GM18498 (cell line): ENCODE measurements around the gene EHBP1.
A peak's percentile ranks its signal among the peaks of the same experiment; 100 is the strongest.

Source experiments
- ATAC-seq: cut with Tn5 transposase; IDR thresholded peaks from one replicate; pipeline ENCODE4 v1.9.1; 2021; ENCODE audit warnings: mild to moderate bottlenecking, moderate library complexity; ENCODE audit not compliant: unreplicated experiment

EHBP1 gene

GRCh38 chr2:63047321-63048279 lies 342.1 kb downstream of the EHBP1 start:
- no peak for ATAC-seq

DNA sequence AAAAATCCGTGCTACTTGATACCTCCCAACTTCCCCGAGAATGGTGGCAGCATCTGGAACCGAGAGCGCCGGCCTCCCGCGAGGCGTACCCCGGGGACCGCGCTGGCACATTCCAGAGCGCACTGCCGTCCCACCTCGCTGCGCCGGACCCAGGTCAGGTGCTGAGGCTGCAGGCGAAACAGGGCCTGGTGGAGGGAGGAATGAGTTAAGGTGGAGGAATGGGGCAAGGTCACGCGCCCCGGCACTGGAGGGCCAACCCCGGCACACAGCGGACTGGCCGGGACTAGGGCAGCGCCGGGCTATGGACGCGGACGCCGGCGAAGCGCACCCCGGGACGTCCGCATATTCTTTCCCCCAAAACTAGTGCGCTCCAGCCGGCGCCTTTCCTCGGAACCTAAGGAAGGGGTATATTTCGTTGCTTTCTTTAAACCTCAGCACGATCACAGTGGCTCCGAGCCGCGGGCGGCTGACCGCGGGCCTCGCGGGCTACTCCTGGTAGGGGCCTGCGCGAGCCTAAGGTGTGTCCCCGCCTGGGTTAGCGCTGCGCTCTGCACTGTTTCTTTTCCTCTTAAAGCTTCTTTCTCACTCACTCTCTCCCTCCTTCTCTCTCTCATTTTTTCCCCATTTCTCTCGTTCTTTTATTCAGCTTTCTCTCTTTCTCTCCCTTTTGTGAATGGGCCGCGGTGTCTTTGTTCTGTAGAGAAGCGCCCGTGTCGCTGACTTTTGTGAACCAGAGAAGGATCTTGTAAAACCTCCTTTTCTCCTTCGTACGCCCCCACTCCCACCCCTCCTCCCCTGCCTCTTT lies 343.1 kb downstream of the EHBP1 start:
- no peak for ATAC-seq

DNA sequence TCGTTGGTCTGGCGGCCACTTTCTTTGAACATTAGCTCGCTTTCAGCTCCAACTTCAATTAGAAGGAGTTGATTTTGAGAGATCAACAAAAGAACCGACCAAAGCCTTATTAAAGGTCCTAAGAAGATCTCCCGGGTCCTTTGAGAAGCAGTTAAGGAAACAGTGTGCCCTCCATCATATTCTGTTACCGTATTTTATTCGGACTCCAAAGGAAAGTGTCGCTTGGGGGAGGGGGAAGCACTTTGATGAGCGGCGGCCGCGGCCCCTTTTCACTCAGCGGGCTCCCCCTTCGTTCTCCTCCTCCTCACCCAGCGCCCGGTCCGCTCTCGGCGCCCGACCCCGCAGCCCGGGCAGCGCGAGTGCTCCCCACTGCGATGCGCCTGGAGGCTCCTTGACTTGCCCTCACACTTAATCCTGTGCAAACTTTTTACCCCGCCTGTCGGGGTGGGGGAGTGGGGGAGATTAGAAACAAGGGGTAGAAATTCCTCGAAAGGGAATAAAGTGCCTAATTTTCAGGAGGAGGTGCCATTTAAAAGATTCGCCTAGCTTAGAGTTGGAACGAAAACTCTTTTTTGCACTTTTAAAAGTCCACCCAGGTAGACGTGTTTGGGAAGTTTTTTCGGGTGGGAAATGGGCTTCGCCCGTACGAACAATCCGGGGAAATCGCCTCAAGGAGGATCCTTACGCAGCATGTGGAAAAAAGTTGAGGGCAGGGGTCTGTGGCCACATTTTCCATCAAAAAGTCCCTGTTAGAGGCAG lies 343.9 kb downstream of the EHBP1 start:
- ATAC-seq = no peak

DNA sequence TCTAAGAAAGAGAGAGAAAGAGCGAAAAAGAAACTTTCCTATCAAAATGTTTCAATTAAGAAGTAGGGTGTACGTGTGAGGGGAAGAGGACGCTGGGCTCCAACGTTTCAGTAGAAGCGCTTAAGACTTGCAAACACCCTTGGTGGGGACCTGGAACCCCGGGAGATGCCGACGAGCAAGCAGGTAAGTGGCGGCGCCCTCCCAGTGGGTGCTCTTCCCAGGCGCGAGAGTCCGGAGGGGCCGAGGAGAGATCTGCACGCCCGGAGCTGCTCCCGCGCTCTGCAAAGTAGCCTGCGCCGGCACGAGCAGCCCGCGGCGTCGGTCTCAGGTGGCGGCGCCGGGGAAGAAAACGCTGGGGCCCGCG lies 344.4 kb downstream of the EHBP1 start:
- ATAC-seq = peak; percentile 35

DNA sequence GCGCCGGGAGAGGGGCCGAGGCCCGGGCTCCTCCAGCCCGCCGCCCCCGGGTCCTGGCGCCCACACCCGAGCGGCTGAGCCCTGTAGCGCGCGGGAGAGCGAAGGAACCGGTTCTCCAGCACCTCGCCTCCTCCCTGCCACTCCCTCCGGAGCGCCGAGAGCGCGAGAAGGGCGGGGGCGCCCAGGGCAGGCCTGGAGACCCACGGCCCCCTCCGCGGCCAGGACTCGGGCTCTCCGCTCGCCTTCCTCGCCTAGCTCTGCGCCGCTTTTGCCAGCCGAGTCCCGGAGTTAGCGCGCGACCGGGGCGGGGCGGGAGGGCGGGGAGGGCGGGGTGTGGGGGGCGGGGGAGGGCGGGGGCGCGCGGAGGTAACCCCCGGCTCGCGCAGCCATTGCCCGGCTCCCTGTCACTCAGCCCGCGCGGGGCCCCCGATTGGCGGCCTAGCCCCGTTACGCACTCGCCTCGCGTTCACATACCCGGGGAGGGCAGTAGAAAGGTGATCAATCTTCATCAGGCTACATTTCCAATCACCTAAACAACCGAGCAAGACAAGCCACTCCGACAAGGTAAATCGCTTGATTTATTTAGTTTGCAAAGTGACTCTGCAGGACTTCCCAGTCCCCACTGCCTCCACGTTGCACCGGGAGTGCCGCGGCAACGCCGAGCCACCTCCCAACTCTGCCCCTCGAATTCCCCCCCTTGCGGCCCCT lies 345.0 kb downstream of the EHBP1 start, which contains the start of gene OTX1:
OTX1 (plus strand) TSS at position 497 of the 708 bp plus-strand sequence. CDS start 2,161 bp downstream, outside the sequence.
- ATAC-seq = peak; percentile 85

DNA sequence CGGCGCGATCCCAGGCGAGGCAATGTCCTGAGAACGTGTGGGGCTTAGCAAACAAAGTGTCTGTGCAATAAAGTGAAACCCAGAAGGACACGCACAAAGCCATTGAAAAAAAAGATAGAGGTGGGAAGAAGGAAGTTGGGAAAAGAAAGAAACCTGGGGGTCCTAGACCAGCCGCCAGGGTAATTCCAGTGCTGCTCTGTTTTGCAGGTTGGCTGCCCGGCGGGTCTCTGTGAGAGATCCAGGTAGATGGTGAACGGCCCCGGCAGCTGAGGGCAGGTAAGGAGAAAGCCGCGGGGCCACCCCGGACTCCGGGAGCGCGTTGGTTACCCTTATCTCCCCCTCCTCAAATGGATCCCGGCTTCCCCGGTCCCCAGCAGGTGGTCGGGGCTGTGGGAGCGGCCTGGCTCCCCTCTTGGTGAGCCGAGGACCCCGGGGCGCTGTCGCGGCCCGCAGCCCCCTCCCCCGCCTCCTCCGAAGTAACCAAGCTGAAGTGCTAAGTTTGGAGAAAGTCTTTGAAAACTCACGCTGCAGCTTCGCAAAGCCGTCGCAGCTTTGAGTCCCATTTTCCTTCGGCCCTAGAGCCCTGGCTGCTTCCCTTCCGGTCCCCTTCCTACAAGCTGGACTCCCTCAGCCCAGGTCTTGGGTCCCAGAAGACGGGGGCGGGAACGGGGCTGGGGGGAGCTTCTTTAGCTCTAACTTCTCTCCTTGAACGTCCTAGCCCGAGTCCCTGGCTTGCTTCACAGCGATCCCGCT lies 345.7 kb downstream of the EHBP1 start:
- no peak for ATAC-seq

DNA sequence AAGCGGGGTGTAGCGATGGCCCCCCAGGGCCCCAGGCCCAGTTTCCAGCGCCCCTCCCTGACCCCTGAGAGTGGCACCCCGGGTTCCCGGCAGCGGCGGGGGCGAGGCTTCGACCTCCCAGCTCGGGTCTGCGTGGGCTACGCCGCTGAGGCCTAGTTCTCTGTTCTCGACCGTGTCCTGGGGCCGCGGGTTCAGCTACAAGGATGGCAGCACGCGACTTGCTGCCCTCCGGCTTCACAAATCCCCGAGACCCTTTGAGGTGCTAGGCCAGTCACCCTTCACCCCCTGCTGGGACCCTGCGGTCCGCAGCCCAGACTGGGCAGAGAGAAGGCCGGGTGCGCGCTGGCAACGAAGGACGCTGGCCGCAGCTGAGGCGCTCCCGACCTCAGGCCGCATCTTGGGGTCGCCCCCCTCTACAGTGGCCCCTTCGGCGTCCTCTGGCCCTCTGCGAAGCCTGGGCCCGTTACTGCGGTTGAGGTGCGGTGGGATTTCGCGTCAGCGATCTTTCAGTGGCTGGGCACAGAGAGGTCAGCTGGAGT lies 346.4 kb downstream of the EHBP1 start:
- ATAC-seq = no peak

- no peak for ATAC-seq
Measured at GRCh38 chr2:63052411-63053080, 347.0 kb downstream of the EHBP1 start.

GRCh38 chr2:63053081-63053888 lies 347.8 kb downstream of the EHBP1 start:
- no peak for ATAC-seq

GRCh38 chr2:63053889-63054602 lies 348.5 kb downstream of the EHBP1 start:
- no peak for ATAC-seq

DNA sequence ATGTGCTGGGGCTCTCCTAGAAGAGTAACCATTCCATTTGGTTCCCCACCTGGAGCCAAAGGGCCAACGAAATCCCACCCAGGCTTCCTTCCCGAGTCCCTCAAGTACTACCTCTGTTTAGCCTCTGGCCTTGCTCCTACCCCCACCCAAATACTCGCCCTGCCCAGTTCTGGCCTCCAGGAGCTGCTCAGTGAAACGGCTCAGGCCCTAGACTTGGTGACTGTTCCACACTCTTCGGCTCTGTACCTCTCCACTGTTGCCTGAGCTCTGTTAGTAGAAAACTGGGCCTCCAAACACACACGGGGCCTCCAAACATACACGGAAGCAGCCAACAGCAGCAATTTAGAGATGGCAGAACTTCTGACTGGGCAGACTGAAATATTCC lies 349.3 kb downstream of the EHBP1 start:
- no peak for ATAC-seq

DNA sequence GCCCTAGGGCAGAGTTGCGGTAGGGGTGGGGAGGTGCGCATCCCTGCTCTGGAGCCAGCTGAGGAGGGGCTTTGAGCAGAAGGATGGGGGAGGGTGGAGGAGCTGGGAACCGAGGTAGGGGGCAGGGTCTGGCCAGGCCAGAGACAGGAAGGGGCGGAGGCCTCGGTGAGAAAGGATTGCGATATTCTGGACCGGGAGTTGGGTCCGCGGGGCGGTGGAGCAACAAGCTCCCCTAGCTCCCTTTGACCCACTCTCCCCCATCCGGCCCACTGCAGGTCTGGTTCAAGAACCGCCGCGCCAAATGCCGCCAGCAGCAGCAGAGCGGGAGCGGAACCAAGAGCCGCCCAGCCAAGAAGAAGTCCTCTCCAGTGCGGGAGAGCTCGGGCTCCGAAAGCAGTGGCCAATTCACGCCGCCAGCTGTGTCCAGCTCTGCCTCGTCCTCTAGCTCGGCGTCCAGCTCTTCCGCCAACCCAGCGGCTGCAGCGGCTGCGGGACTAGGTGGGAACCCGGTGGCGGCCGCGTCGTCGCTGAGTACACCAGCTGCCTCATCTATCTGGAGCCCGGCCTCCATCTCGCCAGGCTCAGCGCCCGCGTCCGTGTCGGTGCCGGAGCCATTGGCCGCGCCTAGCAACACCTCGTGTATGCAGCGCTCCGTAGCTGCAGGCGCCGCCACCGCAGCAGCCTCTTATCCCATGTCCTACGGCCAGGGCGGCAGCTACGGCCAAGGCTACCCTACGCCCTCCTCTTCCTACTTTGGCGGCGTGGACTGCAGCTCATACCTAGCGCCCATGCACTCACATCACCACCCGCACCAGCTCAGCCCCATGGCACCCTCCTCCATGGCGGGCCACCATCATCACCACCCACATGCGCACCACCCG lies 350.0 kb downstream of the EHBP1 start:
- no peak for ATAC-seq

DNA sequence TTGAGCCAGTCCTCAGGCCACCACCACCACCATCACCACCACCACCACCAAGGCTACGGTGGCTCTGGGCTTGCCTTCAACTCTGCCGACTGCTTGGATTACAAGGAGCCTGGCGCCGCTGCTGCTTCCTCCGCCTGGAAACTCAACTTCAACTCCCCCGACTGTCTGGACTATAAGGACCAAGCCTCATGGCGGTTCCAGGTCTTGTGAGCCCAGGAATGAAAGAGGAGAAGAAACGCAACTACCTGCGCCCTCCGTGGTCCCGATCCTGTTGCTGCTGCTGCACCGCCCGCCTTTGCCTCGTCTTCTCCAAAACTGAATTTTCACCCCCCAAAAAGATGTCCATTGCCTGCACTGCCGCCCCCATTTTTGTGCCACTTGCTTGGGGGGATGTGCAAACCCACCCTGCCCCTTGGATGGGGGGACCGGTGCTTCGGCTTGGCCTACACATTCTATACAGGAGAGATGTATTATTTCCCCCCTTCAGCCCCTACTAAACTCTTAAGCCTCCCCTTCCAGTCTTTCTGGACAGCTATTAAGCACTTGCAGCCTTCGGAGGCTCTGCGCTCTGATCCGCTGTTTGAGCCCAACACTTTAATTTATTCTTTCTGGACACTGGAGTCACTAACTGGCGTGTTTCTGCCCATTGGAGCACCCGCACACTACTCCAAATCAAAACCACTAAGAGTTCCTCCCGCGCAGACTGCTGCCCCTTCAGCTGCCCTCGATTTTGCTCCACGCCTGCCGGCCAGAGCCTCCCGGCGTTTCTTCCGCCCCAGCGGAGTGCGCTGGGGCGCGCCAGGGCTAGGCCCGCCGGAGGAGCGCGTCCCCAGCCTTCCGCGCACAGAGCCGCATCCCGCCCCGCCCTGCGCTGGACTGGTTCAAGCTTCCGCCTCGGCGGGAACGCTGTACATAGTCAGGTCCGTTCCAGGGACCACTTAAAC lies 350.9 kb downstream of the EHBP1 start:
- ATAC-seq = peak; percentile 43

- no peak for ATAC-seq
Measured at GRCh38 chr2:63057249-63058143, 352.0 kb downstream of the EHBP1 start.
